ENCODE data around the gene FXYD5.
A peak's percentile ranks its signal among the peaks of the same experiment; 100 is the strongest.

FXYD5 gene

GRCh38 chr19:35212241-35212640 is 57.7 kb downstream of the FXYD5 start:
- H3K27me3 Mint-ChIP-seq = no peaks in the 10 kb centered on the region
- H3K4me3 Mint-ChIP-seq = peak overlapping the region; percentile 72
- peaks cover 6% of the 10 kb centered on the region for H3K36me3 Mint-ChIP-seq
- peak overlapping the region; percentile 99 for H3K27ac Mint-ChIP-seq
- peaks cover 82% of the 10 kb centered on the region for H3K4me1 Mint-ChIP-seq (ENCODE audit: low read depth)
- no peaks in the 10 kb centered on the region for H3K9me3 Mint-ChIP-seq (ENCODE audit: low read depth)

- no peaks in the 10 kb centered on the region for H3K27me3 Mint-ChIP-seq
- H3K36me3 Mint-ChIP-seq = peaks cover 3% of the 10 kb centered on the region
- no peaks in the 10 kb centered on the region for H3K9me3 Mint-ChIP-seq (ENCODE audit: low read depth)
- peak overlapping the region; percentile 99 for H3K27ac Mint-ChIP-seq
- H3K4me1 Mint-ChIP-seq (ENCODE audit: low read depth) = peaks cover 70% of the 10 kb centered on the region
- peak overlapping the region; percentile 56 for H3K4me3 Mint-ChIP-seq
Observed at GRCh38 chr19:35213663-35214632, 59.4 kb downstream of the FXYD5 start.

- Mint-ChIP-seq H3K36me3 (peaks cover 3% of the 10 kb centered on the region), H3K27me3 (no peaks in the 10 kb centered on the region), H3K4me3 (no peak overlapping the region), H3K9me3 (ENCODE audit: low read depth) (no peaks in the 10 kb centered on the region), H3K4me1 (ENCODE audit: low read depth) (peaks cover 64% of the 10 kb centered on the region), H3K27ac (peak overlapping the region; percentile 99)
Observed at GRCh38 chr19:35214766-35215422, 60.4 kb downstream of the FXYD5 start.

- Mint-ChIP-seq H3K27ac (peak overlapping the region; percentile 91), H3K4me1 (ENCODE audit: low read depth) (peaks cover 62% of the 10 kb centered on the region), H3K4me3 (no peak overlapping the region)
Observed at GRCh38 chr19:35216016-35216832, 61.7 kb downstream of the FXYD5 start.

GRCh38 chr19:35216833-35217648 is 62.5 kb downstream of the FXYD5 start:
- Mint-ChIP-seq H3K9me3 (ENCODE audit: low read depth) (no peaks in the 10 kb centered on the region), H3K4me3 (no peak overlapping the region), H3K27ac (peak overlapping the region; percentile 91)

More at GRCh38 chr19:35216016-35216832, 61.7 kb downstream of the FXYD5 start:
- Mint-ChIP-seq H3K9me3 (ENCODE audit: low read depth) (no peaks in the 10 kb centered on the region), H3K27me3 (no peaks in the 10 kb centered on the region), H3K36me3 (peaks cover 3% of the 10 kb centered on the region)

GRCh38 chr19:35217649-35217990 is 63.1 kb downstream of the FXYD5 start:
- Mint-ChIP-seq H3K36me3 (peaks cover 2% of the 10 kb centered on the region), H3K9me3 (ENCODE audit: low read depth) (no peaks in the 10 kb centered on the region), H3K27me3 (no peaks in the 10 kb centered on the region), H3K27ac (peak overlapping the region; percentile 72), H3K4me1 (ENCODE audit: low read depth) (peaks cover 52% of the 10 kb centered on the region), H3K4me3 (no peak overlapping the region)

More at GRCh38 chr19:35216833-35217648, 62.5 kb downstream of the FXYD5 start:
- peaks cover 58% of the 10 kb centered on the region for H3K4me1 Mint-ChIP-seq (ENCODE audit: low read depth)
- peaks cover 3% of the 10 kb centered on the region for H3K36me3 Mint-ChIP-seq
- H3K27me3 Mint-ChIP-seq = no peaks in the 10 kb centered on the region

GRCh38 chr19:35219008-35219407 is 64.5 kb downstream of the FXYD5 start:
- H3K4me1 Mint-ChIP-seq (ENCODE audit: low read depth) = peaks cover 48% of the 10 kb centered on the region
- no peak overlapping the region for H3K4me3 Mint-ChIP-seq
- peak overlapping the region; percentile 54 for H3K27ac Mint-ChIP-seq
- peaks cover 2% of the 10 kb centered on the region for H3K36me3 Mint-ChIP-seq
- no peaks in the 10 kb centered on the region for H3K27me3 Mint-ChIP-seq
- no peaks in the 10 kb centered on the region for H3K9me3 Mint-ChIP-seq (ENCODE audit: low read depth)
